ENCODE results near the gene ISYNA1. TPM values are rescaled to one million over a fixed set of nuclear protein-coding genes. Genes with fewer than 3 reads are reported as not detected.

The ISYNA1 gene
- total and polyA plus RNA-seq, 2 of the 8 experiments (the other 6 are each of a cell fraction or from before 2014, with no cell fraction given) = 207 to 264 TPM

GRCh38 chr19:18444513-18444912, 6.6 kb upstream of the ISYNA1 start:
- Histone ChIP-seq H3K9ac (replicated peaks in 1 of 4; ENCODE audit: extremely low read depth in 1 of 4, low read depth in 3 of 4, low read length in 3 of 4) (no peak overlapping the region), H3K36me3 (ENCODE audit: control insufficient read depth in 2 of 4, insufficient read depth in 4 of 4, low read length in 3 of 4) (peaks cover 0 to 10% (median 1%) of the 10 kb centered on the region in 4 experiments; a peak in 2 of 8 replicates), H3K4me2 (ENCODE audit: insufficient read depth in 1 of 2, low read depth in 2 of 2, low read length in 2 of 2) (no peak overlapping the region), H3K18ac (ENCODE audit: extremely low read depth, low read length) (no peak overlapping the region), H4K20me1 (replicated peaks in 1 of 2; ENCODE audit: control insufficient read depth in 1 of 2, insufficient read depth in 2 of 2, low read length in 2 of 2) (peaks cover 0 to 9% of the 10 kb centered on the region in 2 experiments), H3K4me3 (ENCODE audit: extremely low read depth in 1 of 4, insufficient read depth in 2 of 4, low read depth in 3 of 4, low read length in 4 of 4) (no peak overlapping the region), H2BK20ac (ENCODE audit: low read length) (no peak overlapping the region), H3K4me1 (replicated peaks in 1 of 4; ENCODE audit: control insufficient read depth in 3 of 4, insufficient read depth in 4 of 4, low read length in 3 of 4) (peaks cover 0 to 8% (median 3%) of the 10 kb centered on the region in 4 experiments; a peak in 6 of 7 replicates), H3K27me3 (replicated peaks in 1 of 4; ENCODE audit: control insufficient read depth in 3 of 4, extremely low read depth in 1 of 4, insufficient read depth in 3 of 4, low read length in 3 of 4) (no peaks in the 10 kb centered on the region), H3K27ac (ENCODE audit: low read depth, low read length) (no peak overlapping the region), H3K79me1 (ENCODE audit: low read depth, low read length) (no peaks in the 10 kb centered on the region), H2BK5ac (ENCODE audit: low read depth, low read length) (no peak overlapping the region), H3K9me3 (ENCODE audit: insufficient read depth in 2 of 2, low read depth in 1 of 2, low read length in 1 of 2) (no peaks in the 10 kb centered on the region), H3K23ac (ENCODE audit: insufficient read length) (no peak overlapping the region), H2BK15ac (ENCODE audit: low read length) (no peak overlapping the region), H3K23me2 (ENCODE audit: low read depth, low read length) (peaks cover 8% of the 10 kb centered on the region; the same call in 1 of the 2 replicates), H4K5ac (ENCODE audit: insufficient read length, low read depth, low read length) (no peak overlapping the region), H3K14ac (ENCODE audit: insufficient read length) (no peak overlapping the region), H3K4ac (replicated peaks; ENCODE audit: insufficient read length, low read depth, low read length) (no peak overlapping the region), H2BK12ac (ENCODE audit: low read depth, low read length) (no peak overlapping the region), H2BK120ac (replicated peaks; ENCODE audit: low read depth, low read length) (no peak overlapping the region), H2AFZ (ENCODE audit: low read length) (no peak overlapping the region), H3K56ac (replicated peaks; ENCODE audit: insufficient read length, low read depth, low read length) (no peak overlapping the region), H4K8ac (ENCODE audit: extremely low read depth, insufficient read depth, low read length) (no peak overlapping the region), H4K91ac (replicated peaks; ENCODE audit: insufficient read length, low read length) (no peak overlapping the region), H2AK5ac (ENCODE audit: low read depth, low read length) (no peak overlapping the region), H3K79me2 (ENCODE audit: control insufficient read depth in 1 of 2, insufficient read depth in 2 of 2, low read length in 2 of 2) (no peaks in the 10 kb centered on the region)
- DNase-seq (ENCODE audit: low read depth in 1 of 2, low spot score in 2 of 2) (no peak), FAIRE-seq (no peak)
- 93% methylated on average over 19 of the region's 19 CpGs; no CpG with 5 or more reads in 1 of the 2 experiments for WGBS, 2 experiments (ENCODE audit: extremely low coverage in 1 of 2, insufficient coverage in 1 of 2, insufficient read length in 1 of 2, insufficient replicate concordance in 2 of 2, low coverage in 1 of 2, low lambda C conversion rate in 2 of 2, missing lambda C conversion rate in 1 of 2)
- ChIA-PET POLR2A (ENCODE audit: partially characterized antibody) (interaction anchor here (0.8 to 1.0 kb wide), 2 partner anchors 14 to 127 kb away, joined by 3 read pairs; partner anchors contain the start of gene UBA52), CTCF (ENCODE audit: partially characterized antibody) (interaction anchor here (1.0 to 13.5 kb wide), 7 partner anchors 9 to 76 kb away, joined by 3 to 143 read pairs (median 5); no protein-coding TSS in a partner anchor)
- TF ChIP-seq CEBPB (IDR thresholded peaks at IDR 0.05; ENCODE audit: low read depth, low read length) (no peak), BACH1 (IDR thresholded peaks at IDR 0.05; ENCODE audit: low read length) (no peak), EZH2 (IDR thresholded peaks at IDR 0.05; ENCODE audit: low read depth, low read length, severe bottlenecking) (no peak), JUND (IDR thresholded peaks at IDR 0.05; ENCODE audit: low read length) (no peak), FOSL1 (IDR thresholded peaks at IDR 0.05; ENCODE audit: insufficient read depth, low read depth, low read length) (no peak), ATF2 (IDR thresholded peaks at IDR 0.05; ENCODE audit: low read length) (no peak)
- TF ChIP-seq, protein P1, sequence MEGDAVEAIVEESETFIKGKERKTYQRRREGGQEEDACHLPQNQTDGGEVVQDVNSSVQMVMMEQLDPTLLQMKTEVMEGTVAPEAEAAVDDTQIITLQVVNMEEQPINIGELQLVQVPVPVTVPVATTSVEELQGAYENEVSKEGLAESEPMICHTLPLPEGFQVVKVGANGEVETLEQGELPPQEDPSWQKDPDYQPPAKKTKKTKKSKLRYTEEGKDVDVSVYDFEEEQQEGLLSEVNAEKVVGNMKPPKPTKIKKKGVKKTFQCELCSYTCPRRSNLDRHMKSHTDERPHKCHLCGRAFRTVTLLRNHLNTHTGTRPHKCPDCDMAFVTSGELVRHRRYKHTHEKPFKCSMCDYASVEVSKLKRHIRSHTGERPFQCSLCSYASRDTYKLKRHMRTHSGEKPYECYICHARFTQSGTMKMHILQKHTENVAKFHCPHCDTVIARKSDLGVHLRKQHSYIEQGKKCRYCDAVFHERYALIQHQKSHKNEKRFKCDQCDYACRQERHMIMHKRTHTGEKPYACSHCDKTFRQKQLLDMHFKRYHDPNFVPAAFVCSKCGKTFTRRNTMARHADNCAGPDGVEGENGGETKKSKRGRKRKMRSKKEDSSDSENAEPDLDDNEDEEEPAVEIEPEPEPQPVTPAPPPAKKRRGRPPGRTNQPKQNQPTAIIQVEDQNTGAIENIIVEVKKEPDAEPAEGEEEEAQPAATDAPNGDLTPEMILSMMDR (IDR thresholded peaks at IDR 0.05; ENCODE audit: control extremely low read depth in 1 of 3, insufficient read depth in 1 of 3, low read depth in 1 of 3, low read length in 3 of 3) = no peak
